Activated CD4-positive, alpha-beta memory T cell treated with anti-CD3 and anti-CD28 coated beads, Interleukin-2, amount 10 ng/mL, durations not matched to agents 7 days and 5 days (primary cell): ENCODE measurements around the gene BRAP. TPM values are rescaled to one million over a fixed set of nuclear protein-coding genes. Genes with fewer than 3 reads are reported as not detected.
"Not testable (repeated sequence)": the region's sequence is repeated elsewhere in the genome, so short reads cannot be mapped to it uniquely, and the experiment has no call there.

Experiments used
- CTCF ChIA-PET: fragments of 350-600 bp; sonication (Branson Sonifier 250); formaldehyde crosslinking; loops from one replicate; lab custom pipeline; 2021; ENCODE audit warnings: antibody characterized with exemption, inconsistent platforms; lab: Charles Lee
- POLR2A ChIA-PET: fragments of 350-600 bp; sonication (Branson Sonifier 250); formaldehyde crosslinking; loops from one replicate; lab custom pipeline; 2021; ENCODE audit warnings: antibody characterized with exemption; lab: Charles Lee
- DNase-seq: peaks from one replicate; pipeline ENCODE4 v3.0.0-alpha.2; 2020
- H3K27ac Mint-ChIP-seq: one replicate; pipeline ENCODE4 v1.8.0; 2021; ENCODE audit warnings: mild to moderate bottlenecking, mixed read lengths
- H3K27me3 Mint-ChIP-seq: one replicate; pipeline ENCODE4 v1.8.0; 2021; ENCODE audit warnings: mixed read lengths
- H3K36me3 Mint-ChIP-seq: one replicate; pipeline ENCODE4 v1.8.0; 2021; ENCODE audit warnings: low read depth, mixed read lengths
- H3K4me1 Mint-ChIP-seq: one replicate; pipeline ENCODE4 v1.8.0; 2021; ENCODE audit warnings: mixed read lengths
- H3K4me3 Mint-ChIP-seq: one replicate; pipeline ENCODE4 v1.8.0; 2021; ENCODE audit warnings: mild to moderate bottlenecking, mixed read lengths
- H3K9me3 Mint-ChIP-seq: one replicate; pipeline ENCODE4 v1.8.0; 2021; ENCODE audit warnings: mixed read lengths
- total RNA-seq, 2 experiments: library from RNA; stranded (reverse); gene quantifications; one replicate each; pipeline ENCODE4 v1.2.3, GENCODE V29; 2021

BRAP gene
- total RNA-seq, 2 experiments from 2014 or later: 18.1 to 19.4 TPM

- CTCF ChIA-PET: interaction anchor here (0.9 to 2.6 kb wide), 3 partner anchors 17 to 122 kb away, joined by 3 to 11 read pairs (median 5); no protein-coding TSS in a partner anchor
- DNase-seq: no peak
Observed at GRCh38 chr12:111692575-111693210, 6.9 kb upstream of the BRAP start.

GRCh38 chr12:111691262-111691661 is 5.5 kb upstream of the BRAP start:
- POLR2A ChIA-PET: no interaction called here
- Mint-ChIP-seq H3K27ac (no peak overlapping the region), H3K27me3 (no peaks in the 10 kb centered on the region), H3K4me1 (peaks cover 19% of the 10 kb centered on the region), H3K4me3 (no peak overlapping the region), H3K9me3 (no peaks in the 10 kb centered on the region), H3K36me3 (peaks cover 22% of the 10 kb centered on the region)
- CTCF ChIA-PET: interaction anchor here (0.7 kb wide), 1 partner anchor 419 kb away, joined by 6 read pairs; no protein-coding TSS in a partner anchor
- no peak for DNase-seq

More at GRCh38 chr12:111692575-111693210, 6.9 kb upstream of the BRAP start:
- H3K27me3 Mint-ChIP-seq: no peaks in the 10 kb centered on the region
- no peaks in the 10 kb centered on the region for H3K9me3 Mint-ChIP-seq
- H3K4me3 Mint-ChIP-seq: no peak overlapping the region
- peaks cover 24% of the 10 kb centered on the region for H3K36me3 Mint-ChIP-seq
- peaks cover 6% of the 10 kb centered on the region for H3K4me1 Mint-ChIP-seq
- POLR2A ChIA-PET: no interaction called here
- H3K27ac Mint-ChIP-seq: no peak overlapping the region

GRCh38 chr12:111687952-111688351 is 2.2 kb upstream of the BRAP start:
- ChIA-PET POLR2A (no interaction called here), CTCF (interaction anchor here (0.7 kb wide), 1 partner anchor 437 kb away, joined by 3 read pairs; no protein-coding TSS in a partner anchor)
- H3K36me3 Mint-ChIP-seq: peaks cover 13% of the 10 kb centered on the region
- H3K4me3 Mint-ChIP-seq: no peak overlapping the region
- no peak for DNase-seq
- H3K4me1 Mint-ChIP-seq: peaks cover 38% of the 10 kb centered on the region
- no peaks in the 10 kb centered on the region for H3K27me3 Mint-ChIP-seq
- H3K27ac Mint-ChIP-seq: no peak overlapping the region
- H3K9me3 Mint-ChIP-seq: no peaks in the 10 kb centered on the region

- Mint-ChIP-seq H3K4me3 (peak overlapping the region; percentile 99), H3K4me1 (peaks cover 39% of the 10 kb centered on the region), H3K9me3 (no peaks in the 10 kb centered on the region), H3K27me3 (no peaks in the 10 kb centered on the region), H3K36me3 (peaks cover 19% of the 10 kb centered on the region), H3K27ac (no peak overlapping the region)
- ChIA-PET CTCF (no interaction called here), POLR2A (no interaction called here)
- peak; percentile 19 for DNase-seq
Observed at GRCh38 chr12:111687255-111687654, 1.5 kb upstream of the BRAP start.

GRCh38 chr12:111686574-111687105 is 884 bp upstream of the BRAP start:
- Mint-ChIP-seq H3K36me3 (peaks cover 23% of the 10 kb centered on the region), H3K4me1 (peaks cover 38% of the 10 kb centered on the region), H3K27me3 (no peaks in the 10 kb centered on the region), H3K27ac (peak overlapping the region; percentile 88), H3K4me3 (peak overlapping the region; percentile 99), H3K9me3 (no peaks in the 10 kb centered on the region)
- ChIA-PET POLR2A (interaction anchor here (0.6 to 3.9 kb wide), 12 partner anchors 8 to 1292 kb away, joined by 3 to 34 read pairs (median 6); partner anchors contain the start of genes MAPKAPK5, NAA25 and OAS2), CTCF (interaction anchor here (1.1 to 2.1 kb wide), 2 partner anchors 126 to 982 kb away, joined by 3 to 15 read pairs; no protein-coding TSS in a partner anchor)
- DNase-seq: no peak

- H3K4me3 Mint-ChIP-seq: peak overlapping the region; percentile 99
- peaks cover 36% of the 10 kb centered on the region for H3K4me1 Mint-ChIP-seq
- H3K36me3 Mint-ChIP-seq: peaks cover 28% of the 10 kb centered on the region
- no peaks in the 10 kb centered on the region for H3K9me3 Mint-ChIP-seq
- POLR2A ChIA-PET: interaction anchor here (0.6 to 3.9 kb wide), 22 partner anchors 8 to 1222 kb away, joined by 3 to 34 read pairs (median 4); partner anchors contain the start of genes ERP29, MAPKAPK5, NAA25 and PTPN11
- no peaks in the 10 kb centered on the region for H3K27me3 Mint-ChIP-seq
- DNase-seq: no peak
- CTCF ChIA-PET: interaction anchor here (1.0 to 2.1 kb wide), 4 partner anchors 12 to 289 kb away, joined by 3 to 15 read pairs (median 4); no protein-coding TSS in a partner anchor
- peak overlapping the region; percentile 93 for H3K27ac Mint-ChIP-seq
Observed at GRCh38 chr12:111685322-111685810, 390 bp downstream of the BRAP start.

GRCh38 chr12:111684485-111685198 is 1.1 kb downstream of the BRAP start:
- peak overlapping the region; percentile 99 for H3K4me3 Mint-ChIP-seq
- DNase-seq, H3K27me3 Mint-ChIP-seq, H3K9me3 Mint-ChIP-seq: not testable (repeated sequence)
- POLR2A ChIA-PET: interaction anchor here (1.0 to 3.9 kb wide), 8 partner anchors 10 to 734 kb away, joined by 3 to 34 read pairs (median 5); partner anchors contain the start of genes MAPKAPK5, NAA25 and PTPN11
- CTCF ChIA-PET: interaction anchor here (1.8 to 2.1 kb wide), 2 partner anchors 128 to 288 kb away, joined by 6 to 15 read pairs; no protein-coding TSS in a partner anchor
- peaks cover 28% of the 10 kb centered on the region for H3K36me3 Mint-ChIP-seq
- H3K27ac Mint-ChIP-seq: peak overlapping the region; percentile 93
- H3K4me1 Mint-ChIP-seq: peaks cover 36% of the 10 kb centered on the region

- H3K4me3 Mint-ChIP-seq: no peak overlapping the region
- peaks cover 35% of the 10 kb centered on the region for H3K36me3 Mint-ChIP-seq
- DNase-seq: no peak
- no peaks in the 10 kb centered on the region for H3K4me1 Mint-ChIP-seq
- CTCF ChIA-PET: no interaction called here
- POLR2A ChIA-PET: interaction anchor here (6.1 kb wide), 1 partner anchor 8 kb away, joined by 32 read pairs; the partner anchor contains the start of genes ACAD10 and BRAP
- H3K27me3 Mint-ChIP-seq: no peaks in the 10 kb centered on the region
- no peak overlapping the region for H3K27ac Mint-ChIP-seq
- H3K9me3 Mint-ChIP-seq: no peaks in the 10 kb centered on the region
Observed at GRCh38 chr12:111677186-111677585, 8.6 kb downstream of the BRAP start.

GRCh38 chr12:111673503-111673902 is 12.3 kb downstream of the BRAP start:
- ChIA-PET CTCF (interaction anchor here (0.7 to 1.2 kb wide), 6 partner anchors 8 to 270 kb away, joined by 3 to 5 read pairs (median 3); partner anchors contain the start of genes ACAD10 and BRAP), POLR2A (interaction anchor here (6.1 kb wide), 1 partner anchor 12 kb away, joined by 32 read pairs; the partner anchor contains the start of genes ACAD10 and BRAP)
- Mint-ChIP-seq H3K9me3 (no peaks in the 10 kb centered on the region), H3K4me1 (no peaks in the 10 kb centered on the region), H3K4me3 (no peak overlapping the region), H3K36me3 (peaks cover 27% of the 10 kb centered on the region), H3K27ac (no peak overlapping the region), H3K27me3 (no peaks in the 10 kb centered on the region)
- no peak for DNase-seq

- DNase-seq: no peak
- Mint-ChIP-seq H3K27ac (no peak overlapping the region), H3K4me3 (no peak overlapping the region), H3K36me3 (peaks cover 26% of the 10 kb centered on the region), H3K27me3 (no peaks in the 10 kb centered on the region), H3K4me1 (no peaks in the 10 kb centered on the region), H3K9me3 (no peaks in the 10 kb centered on the region)
- ChIA-PET POLR2A (interaction anchor here (6.1 kb wide), 1 partner anchor 12 kb away, joined by 32 read pairs; the partner anchor contains the start of genes ACAD10 and BRAP), CTCF (interaction anchor here (1.1 to 1.2 kb wide), 2 partner anchors 9 to 13 kb away, joined by 3 to 5 read pairs; partner anchors contain the start of genes ACAD10 and BRAP)
Observed at GRCh38 chr12:111672822-111673381, 12.9 kb downstream of the BRAP start.

GRCh38 chr12:111664961-111665865 is 20.5 kb downstream of the BRAP start:
- Mint-ChIP-seq H3K27ac (no peak overlapping the region), H3K27me3 (no peaks in the 10 kb centered on the region), H3K4me1 (peaks cover 2% of the 10 kb centered on the region), H3K9me3 (no peaks in the 10 kb centered on the region), H3K36me3 (peaks cover 37% of the 10 kb centered on the region), H3K4me3 (no peak overlapping the region)
- ChIA-PET CTCF (no interaction called here), POLR2A (interaction anchor here (1.2 kb wide), 1 partner anchor 20 kb away, joined by 3 read pairs; the partner anchor contains the start of genes ACAD10 and BRAP)
- no peak for DNase-seq
